Endodermal cell (in vitro differentiated cells): Measurements from ENCODE around the gene CDCP2. TPM values are rescaled to one million over a fixed set of nuclear protein-coding genes. Genes with fewer than 3 reads are reported as not detected.

Experiments
- DNase-seq: peaks from one replicate; pipeline ENCODE4 v3.0.0-alpha.2; 2017
- H3K27ac ChIP-seq: 2 replicates; pipeline ENCODE4 v1.5.1; 2013; ENCODE audit warnings: mild to moderate bottlenecking, low read depth, low read length, moderate library complexity
- H3K27me3 ChIP-seq: 2 replicates; pipeline ENCODE4 v1.6.1; 2013; ENCODE audit warnings: mild to moderate bottlenecking, low read length, moderate library complexity; ENCODE audit not compliant: insufficient read depth, control insufficient read depth, poor library complexity, severe bottlenecking
- H3K36me3 ChIP-seq: 2 replicates; pipeline ENCODE4 v1.7.0; 2013; ENCODE audit warnings: mild to moderate bottlenecking, low read length, moderate library complexity; ENCODE audit not compliant: control insufficient read depth, insufficient read depth
- H3K4me1 ChIP-seq: one replicate; pipeline ENCODE4 v1.7.0; 2013; ENCODE audit warnings: low read length; ENCODE audit not compliant: control insufficient read depth, insufficient read depth
- H3K4me3 ChIP-seq: 2 replicates; pipeline ENCODE4 v1.5.1; 2013; ENCODE audit warnings: mild to moderate bottlenecking, low read length, moderate library complexity
- H3K9ac ChIP-seq: 2 replicates; pipeline ENCODE4 v1.6.1; 2013; ENCODE audit warnings: mild to moderate bottlenecking, low read length, moderate library complexity; ENCODE audit not compliant: poor library complexity, severe bottlenecking; ENCODE audit errors: extremely low read depth
- H3K9me3 ChIP-seq: 2 replicates; pipeline ENCODE4 v1.6.1; 2013; ENCODE audit warnings: mild to moderate bottlenecking, low read length, moderate library complexity; ENCODE audit not compliant: control insufficient read depth
- H3K27ac Mint-ChIP-seq: 2 replicates; pipeline ENCODE4 v1.8.0; 2020; ENCODE audit warnings: mixed read lengths
- H3K27me3 Mint-ChIP-seq: 2 replicates; pipeline ENCODE4 v1.8.0; 2021; ENCODE audit warnings: mild to moderate bottlenecking, mixed read lengths; ENCODE audit not compliant: insufficient read depth
- H3K36me3 Mint-ChIP-seq: 2 replicates; pipeline ENCODE4 v1.8.0; 2020; ENCODE audit warnings: low read depth, mixed read lengths
- H3K4me1 Mint-ChIP-seq: 2 replicates; pipeline ENCODE4 v1.8.0; 2020; ENCODE audit warnings: mixed read lengths
- H3K4me3 Mint-ChIP-seq: 2 replicates; pipeline ENCODE4 v1.8.0; 2020; ENCODE audit warnings: mild to moderate bottlenecking, moderate library complexity, mixed read lengths
- H3K9me3 Mint-ChIP-seq: 2 replicates; pipeline ENCODE4 v1.8.0; 2020; ENCODE audit warnings: mild to moderate bottlenecking, mixed read lengths
- WGBS, 2 experiments: methylation state at CpG; one replicate each; pipeline versions ENCODE4 v1.1.5 to v1.1.7; 2013; ENCODE audit warnings: missing lambda C conversion rate in 2 of 2, mixed read lengths in 1 of 2; ENCODE audit not compliant: insufficient coverage in 1 of 2, insufficient read length in 1 of 2; 5-methylcytosine and 5-hydroxymethylcytosine counted together
- total RNA-seq, 2 donors: library from RNA; stranded (reverse); fragmentation: NEBNext Ultra II Directional in 1 of 2; extraction: Animal tissue kit (Norgen Biotek cat#: 25700) in 1 of 2; gene quantifications; 2 replicates in 1 of 2; 3 replicates in 1 of 2; pipeline ENCODE4 v1.2.1, GENCODE V29; 2021
- TF ChIP-seq, protein P1 (sequence below): fragments of 200-600 bp; sonication (generic); conservative IDR thresholded peaks from 2 replicates; pipeline ENCODE4 v1.5.0; 2021; ENCODE audit warnings: antibody characterized with exemption, mild to moderate bottlenecking

The CDCP2 gene
- total RNA-seq, 2 donors from 2014 or later, result not detected

GRCh38 chr1:54134295-54134694 lies 18.5 kb downstream of the CDCP2 start:
- Histone ChIP-seq H3K4me1 (peaks cover 13% of the 10 kb centered on the region), H3K27ac (no peak overlapping the region), H3K27me3 (no peaks in the 10 kb centered on the region), H3K36me3 (no peaks in the 10 kb centered on the region), H3K4me3 (no peak overlapping the region), H3K9ac (no peak overlapping the region), H3K9me3 (no peaks in the 10 kb centered on the region)
- TF ChIP-seq, protein P1, sequence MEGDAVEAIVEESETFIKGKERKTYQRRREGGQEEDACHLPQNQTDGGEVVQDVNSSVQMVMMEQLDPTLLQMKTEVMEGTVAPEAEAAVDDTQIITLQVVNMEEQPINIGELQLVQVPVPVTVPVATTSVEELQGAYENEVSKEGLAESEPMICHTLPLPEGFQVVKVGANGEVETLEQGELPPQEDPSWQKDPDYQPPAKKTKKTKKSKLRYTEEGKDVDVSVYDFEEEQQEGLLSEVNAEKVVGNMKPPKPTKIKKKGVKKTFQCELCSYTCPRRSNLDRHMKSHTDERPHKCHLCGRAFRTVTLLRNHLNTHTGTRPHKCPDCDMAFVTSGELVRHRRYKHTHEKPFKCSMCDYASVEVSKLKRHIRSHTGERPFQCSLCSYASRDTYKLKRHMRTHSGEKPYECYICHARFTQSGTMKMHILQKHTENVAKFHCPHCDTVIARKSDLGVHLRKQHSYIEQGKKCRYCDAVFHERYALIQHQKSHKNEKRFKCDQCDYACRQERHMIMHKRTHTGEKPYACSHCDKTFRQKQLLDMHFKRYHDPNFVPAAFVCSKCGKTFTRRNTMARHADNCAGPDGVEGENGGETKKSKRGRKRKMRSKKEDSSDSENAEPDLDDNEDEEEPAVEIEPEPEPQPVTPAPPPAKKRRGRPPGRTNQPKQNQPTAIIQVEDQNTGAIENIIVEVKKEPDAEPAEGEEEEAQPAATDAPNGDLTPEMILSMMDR, result no peak
- Mint-ChIP-seq H3K27ac (no peak overlapping the region), H3K4me1 (peaks cover 24% of the 10 kb centered on the region), H3K9me3 (no peaks in the 10 kb centered on the region), H3K27me3 (peaks cover 4% of the 10 kb centered on the region), H3K4me3 (no peak overlapping the region), H3K36me3 (no peaks in the 10 kb centered on the region)
- 87 to 93% methylated on average over 4 to 6 of the region's 6 CpGs for WGBS, 2 experiments
- no peak for DNase-seq

GRCh38 chr1:54132495-54132894 lies 20.3 kb downstream of the CDCP2 start:
- no peak overlapping the region for H3K9ac ChIP-seq
- WGBS, 2 experiments, result 87 to 100% methylated on average over 1 to 2 of the region's 2 CpGs
- DNase-seq, result no peak
- H3K9me3 ChIP-seq, result no peaks in the 10 kb centered on the region
- H3K27ac ChIP-seq, result no peak overlapping the region
- H3K4me1 ChIP-seq, result peaks cover 13% of the 10 kb centered on the region
- H3K4me3 ChIP-seq, result no peak overlapping the region
- no peaks in the 10 kb centered on the region for H3K27me3 ChIP-seq
- TF ChIP-seq, protein P1, result no peak
- Mint-ChIP-seq H3K27ac (no peak overlapping the region), H3K9me3 (no peaks in the 10 kb centered on the region), H3K27me3 (peaks cover 4% of the 10 kb centered on the region), H3K4me3 (no peak overlapping the region), H3K4me1 (peaks cover 24% of the 10 kb centered on the region), H3K36me3 (no peaks in the 10 kb centered on the region)
- H3K36me3 ChIP-seq, result no peaks in the 10 kb centered on the region

DNA sequence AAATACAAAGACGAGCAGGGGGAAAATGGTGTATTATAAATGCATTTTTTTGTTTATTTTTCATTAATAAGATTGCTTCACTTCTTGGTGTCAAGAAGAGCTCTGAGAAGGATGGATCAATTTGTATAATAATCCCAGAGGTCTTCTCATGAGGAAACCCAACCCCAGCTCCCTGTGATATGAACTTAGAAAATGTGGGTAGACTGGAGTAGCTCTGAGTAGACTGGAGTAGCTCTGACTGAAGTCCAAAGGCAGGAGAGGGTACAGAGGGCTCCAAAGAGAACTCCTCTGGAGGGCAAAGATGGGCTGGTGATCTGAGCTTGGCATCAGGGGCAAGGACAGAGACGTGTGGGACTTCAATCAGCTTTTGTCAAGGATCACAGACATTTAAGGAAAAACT lies 21.4 kb downstream of the CDCP2 start:
- Histone ChIP-seq H3K27ac (no peak overlapping the region), H3K9ac (no peak overlapping the region), H3K4me1 (peaks cover 9% of the 10 kb centered on the region), H3K27me3 (no peaks in the 10 kb centered on the region), H3K36me3 (no peaks in the 10 kb centered on the region), H3K4me3 (no peak overlapping the region), H3K9me3 (no peaks in the 10 kb centered on the region)
- H3K4me1 Mint-ChIP-seq, result peaks cover 16% of the 10 kb centered on the region
- TF ChIP-seq, protein P1, result no peak
- H3K36me3 Mint-ChIP-seq, result no peaks in the 10 kb centered on the region
- no peak overlapping the region for H3K27ac Mint-ChIP-seq
- no peak overlapping the region for H3K4me3 Mint-ChIP-seq
- peaks cover 4% of the 10 kb centered on the region for H3K27me3 Mint-ChIP-seq
- no peaks in the 10 kb centered on the region for H3K9me3 Mint-ChIP-seq
- 88 to 98% methylated on average over 2 of the region's 2 CpGs for WGBS, 2 experiments
- DNase-seq, result no peak
